A673 (cell line): ENCODE results near the gene DNAH12. TPM values are rescaled to one million over a fixed set of nuclear protein-coding genes. Genes with fewer than 3 reads are reported as not detected.

Experiments
- BruUV-seq: library from RNA; stranded (reverse); fragments of 400-500 nt; replicated peaks from 2 replicates; lab custom pipeline; 2021; lab: Mats Ljungman, UMichigan
- CTCF ChIA-PET: fragments of 300-600 bp; sonication (Branson Sonifier 250); formaldehyde crosslinking; loops from one replicate; lab custom pipeline; 2022; ENCODE audit warnings: antibody characterized with exemption; lab: Charles Lee
- POLR2A ChIA-PET: fragments of 300-600 bp; sonication (Branson Sonifier 250); formaldehyde crosslinking; loops from one replicate; lab custom pipeline; 2022; ENCODE audit warnings: antibody characterized with exemption; ENCODE audit not compliant: low non-redundant PET; lab: Charles Lee
- DNase-seq: peaks from one replicate; pipeline ENCODE4 v3.0.0-alpha.2; 2015; ENCODE audit warnings: low spot score
- H3K27ac ChIP-seq: fragments of 200-600 bp; sonication (generic); 2 replicates; pipeline ENCODE4 v1.5.1; 2016; ENCODE audit warnings: mixed run types, low read depth, mild to moderate bottlenecking, mixed read lengths, antibody characterized with exemption, low read length; ENCODE audit not compliant: poor library complexity, severe bottlenecking
- H3K27me3 ChIP-seq: fragments of 200-600 bp; sonication (generic); replicated peaks from 2 replicates; pipeline ENCODE4 v1.6.1; 2017; ENCODE audit warnings: mixed run types, low read depth, mild to moderate bottlenecking, mixed read lengths, antibody characterized with exemption, low read length; ENCODE audit not compliant: insufficient read depth, poor library complexity
- H3K36me3 ChIP-seq: fragments of 200-600 bp; sonication (generic); 2 replicates; pipeline ENCODE4 v1.6.1; 2016; ENCODE audit warnings: mixed run types, mild to moderate bottlenecking, mixed read lengths, antibody characterized with exemption, low read length; ENCODE audit not compliant: insufficient read depth, poor library complexity, severe bottlenecking
- H3K4me1 ChIP-seq: fragments of 200-600 bp; sonication (generic); 2 replicates; pipeline ENCODE4 v1.6.1; 2017; ENCODE audit warnings: mixed run types, mild to moderate bottlenecking, mixed read lengths, antibody characterized with exemption, low read length; ENCODE audit not compliant: insufficient read depth, poor library complexity, severe bottlenecking
- H3K4me3 ChIP-seq: fragments of 200-600 bp; sonication (generic); 2 replicates; pipeline ENCODE4 v1.5.1; 2016; ENCODE audit warnings: low read depth, mixed run types, mild to moderate bottlenecking, mixed read lengths, low read length; ENCODE audit not compliant: poor library complexity, severe bottlenecking
- H3K9me3 ChIP-seq: fragments of 200-600 bp; sonication (generic); 2 replicates; pipeline ENCODE4 v1.6.1; 2016; ENCODE audit warnings: mixed run types, low read depth, mild to moderate bottlenecking, mixed read lengths, antibody characterized with exemption, low read length; ENCODE audit not compliant: poor library complexity, severe bottlenecking
- EZH2 ChIP-seq: fragments of 200-600 bp; sonication (generic); IDR thresholded peaks from 2 replicates; pipeline ENCODE4 v1.6.1; 2017; ENCODE audit warnings: borderline replicate concordance, low read depth, mild to moderate bottlenecking, mixed read lengths, antibody characterized with exemption, low read length; ENCODE audit not compliant: poor library complexity, severe bottlenecking
- intact Hi-C: fragments of 100-400 bp; cut with micrococcal nuclease; formaldehyde crosslinking; loops from one replicate; pipeline ENCODE4 v1.10.0; 2022; ENCODE audit not compliant: unreplicated experiment
- total RNA-seq: library from RNA; stranded (reverse); gene quantifications from 2 replicates; pipeline ENCODE4 v1.2.3, GENCODE V29; 2021
- TF ChIP-seq, protein P1 (sequence below): fragments of 300-800, 200-600 bp; sonication (generic); conservative IDR thresholded peaks from 2 replicates; pipeline ENCODE4 v1.5.1; 2017; ENCODE audit warnings: low read depth, mild to moderate bottlenecking, antibody characterized with exemption, low read length, moderate library complexity, mixed read lengths

DNAH12 gene
- total RNA-seq, 1 experiment from 2014 or later: not detected

DNA sequence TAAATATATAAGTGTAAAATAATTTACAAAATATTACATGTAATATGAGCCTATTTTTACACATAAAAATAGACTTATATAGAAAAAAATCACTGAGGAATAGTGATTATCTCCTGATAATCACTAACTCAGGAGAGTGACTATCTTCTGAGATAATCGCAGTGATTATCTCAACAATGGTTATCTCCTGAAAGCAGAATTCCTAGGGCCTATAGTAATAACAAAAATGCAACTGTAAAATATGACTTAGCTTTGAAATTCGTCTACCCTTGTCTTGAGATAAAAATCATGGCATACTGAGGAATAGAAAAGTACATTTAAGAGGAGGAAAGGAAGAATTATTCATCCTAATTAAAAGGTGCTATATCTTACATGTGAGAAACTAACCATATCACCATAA is 134.7 kb downstream of the DNAH12 start:
- CTCF ChIA-PET: no interaction called here
- Histone ChIP-seq H3K36me3 (no peaks in the 10 kb centered on the region), H3K27me3 (peaks cover 7% of the 10 kb centered on the region), H3K9me3 (no peaks in the 10 kb centered on the region), H3K27ac (no peak overlapping the region), H3K4me1 (no peaks in the 10 kb centered on the region), H3K4me3 (no peak overlapping the region)
- POLR2A ChIA-PET: no interaction called here
- BruUV-seq: no TSS peak
- DNase-seq: no peak
- intact Hi-C loops: no loop called here
- TF ChIP-seq EZH2: no peak
- TF ChIP-seq, protein P1, sequence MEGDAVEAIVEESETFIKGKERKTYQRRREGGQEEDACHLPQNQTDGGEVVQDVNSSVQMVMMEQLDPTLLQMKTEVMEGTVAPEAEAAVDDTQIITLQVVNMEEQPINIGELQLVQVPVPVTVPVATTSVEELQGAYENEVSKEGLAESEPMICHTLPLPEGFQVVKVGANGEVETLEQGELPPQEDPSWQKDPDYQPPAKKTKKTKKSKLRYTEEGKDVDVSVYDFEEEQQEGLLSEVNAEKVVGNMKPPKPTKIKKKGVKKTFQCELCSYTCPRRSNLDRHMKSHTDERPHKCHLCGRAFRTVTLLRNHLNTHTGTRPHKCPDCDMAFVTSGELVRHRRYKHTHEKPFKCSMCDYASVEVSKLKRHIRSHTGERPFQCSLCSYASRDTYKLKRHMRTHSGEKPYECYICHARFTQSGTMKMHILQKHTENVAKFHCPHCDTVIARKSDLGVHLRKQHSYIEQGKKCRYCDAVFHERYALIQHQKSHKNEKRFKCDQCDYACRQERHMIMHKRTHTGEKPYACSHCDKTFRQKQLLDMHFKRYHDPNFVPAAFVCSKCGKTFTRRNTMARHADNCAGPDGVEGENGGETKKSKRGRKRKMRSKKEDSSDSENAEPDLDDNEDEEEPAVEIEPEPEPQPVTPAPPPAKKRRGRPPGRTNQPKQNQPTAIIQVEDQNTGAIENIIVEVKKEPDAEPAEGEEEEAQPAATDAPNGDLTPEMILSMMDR: no peak

DNA sequence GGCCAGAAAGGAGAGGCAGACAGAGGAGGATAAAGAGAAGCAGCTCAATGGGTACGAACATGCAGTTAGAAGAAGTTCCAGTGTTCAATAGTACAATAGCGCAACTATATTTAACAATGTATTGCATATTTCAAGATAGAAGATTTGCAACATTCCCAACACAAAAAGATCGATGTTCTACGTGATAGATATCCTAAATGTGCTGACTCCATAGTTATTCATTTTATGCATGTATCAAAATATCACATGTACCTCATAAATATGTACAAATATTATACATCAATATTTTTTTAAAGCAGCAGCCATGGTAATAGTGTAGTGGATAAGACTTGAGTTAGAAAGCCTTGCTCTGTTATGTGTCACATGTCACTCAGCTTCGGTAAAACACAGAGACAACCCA is 141.5 kb downstream of the DNAH12 start:
- H3K9me3 ChIP-seq: no peaks in the 10 kb centered on the region
- BruUV-seq: no TSS peak
- intact Hi-C loops: no loop called here
- H3K27me3 ChIP-seq: peaks cover 5% of the 10 kb centered on the region
- H3K36me3 ChIP-seq: no peaks in the 10 kb centered on the region
- H3K4me1 ChIP-seq: no peaks in the 10 kb centered on the region
- no peak for TF ChIP-seq EZH2
- TF ChIP-seq, protein P1: no peak
- no peak overlapping the region for H3K27ac ChIP-seq
- CTCF ChIA-PET: no interaction called here
- no peak for DNase-seq
- POLR2A ChIA-PET: no interaction called here
- no peak overlapping the region for H3K4me3 ChIP-seq

DNA sequence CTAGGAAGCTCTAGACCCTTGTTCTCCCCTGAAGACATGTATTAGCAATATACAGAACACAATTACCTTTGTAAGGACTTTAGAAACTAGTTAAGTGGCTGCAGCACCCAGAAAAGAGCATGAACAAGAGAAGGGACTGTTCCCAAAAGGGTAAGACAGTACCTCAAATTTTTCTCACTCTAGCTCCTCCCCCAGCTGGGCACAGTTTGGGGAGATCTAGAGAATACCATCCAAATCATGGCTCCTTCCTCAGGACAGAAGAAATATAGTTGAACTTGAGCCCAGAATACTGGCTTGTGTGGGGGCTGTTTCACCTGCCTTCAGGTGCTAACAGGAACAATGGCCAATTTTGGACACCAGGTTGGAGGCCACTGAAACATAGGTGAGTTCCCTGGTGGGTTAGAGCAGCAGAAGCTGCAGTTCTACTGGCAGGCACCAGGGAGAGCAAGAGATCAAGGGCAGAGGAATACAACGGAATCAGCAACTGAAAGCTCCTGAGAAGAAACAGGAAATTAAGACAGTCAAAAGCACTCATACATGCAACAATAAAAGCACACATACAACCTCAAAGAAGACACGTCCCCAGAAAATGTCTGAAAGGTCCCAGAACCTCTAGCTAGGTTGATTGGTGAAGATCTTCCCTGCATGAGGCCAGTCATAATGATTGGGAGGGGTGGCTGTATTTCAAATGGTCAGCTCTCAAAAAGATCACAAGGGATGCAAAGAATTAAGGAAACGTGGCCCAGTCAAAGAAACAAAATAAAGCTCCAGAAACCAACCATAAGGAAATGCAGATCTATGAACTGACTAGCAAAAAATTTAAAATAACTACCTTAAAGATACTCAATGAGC is 146.7 kb downstream of the DNAH12 start:
- no peaks in the 10 kb centered on the region for H3K4me1 ChIP-seq
- peak; percentile 32 for DNase-seq
- CTCF ChIA-PET: no interaction called here
- H3K27me3 ChIP-seq: no peaks in the 10 kb centered on the region
- POLR2A ChIA-PET: no interaction called here
- no peak overlapping the region for H3K4me3 ChIP-seq
- no peaks in the 10 kb centered on the region for H3K36me3 ChIP-seq
- H3K9me3 ChIP-seq: no peaks in the 10 kb centered on the region
- no TSS peak for BruUV-seq
- H3K27ac ChIP-seq: no peak overlapping the region
- TF ChIP-seq, protein P1: peak; percentile 64
- TF ChIP-seq EZH2: no peak
- intact Hi-C loops: no loop called here
